Measurements from ENCODE around the gene PTPN3. TPM values are rescaled to one million over a fixed set of nuclear protein-coding genes. Genes with fewer than 3 reads are reported as not detected.

The PTPN3 gene
- polyA plus RNA-seq, 1 donor (not counting 4 experiments of a cell fraction or from before 2014, with no cell fraction given) = 19.9 TPM

DNA sequence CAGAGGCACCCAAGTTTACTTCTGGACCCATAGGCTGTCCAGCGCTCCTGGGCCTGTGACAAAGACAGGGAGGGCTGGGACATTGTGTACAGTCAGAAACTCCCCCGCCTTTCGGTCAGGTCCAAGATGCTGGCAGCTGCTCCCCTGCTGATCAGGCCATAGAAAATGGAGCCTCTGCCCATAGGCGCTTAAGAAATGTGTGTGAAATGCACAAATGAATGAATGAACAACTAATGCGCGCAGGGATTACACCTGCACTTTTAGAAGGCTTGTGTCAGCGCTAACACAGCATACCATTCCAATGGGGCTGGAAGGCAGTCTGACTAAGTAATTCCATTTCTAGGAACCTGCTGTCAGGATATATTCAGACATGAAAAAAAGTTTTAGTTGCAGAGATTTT is 16.3 kb downstream of the PTPN3 start:
- dilution Hi-C loops (cut with MboI; ENCODE audit: extremely low pct_ligation_motif_present, low sequenced_read_pairs) = no loop called here
- peaks cover 90% of the 10 kb centered on the region for H3K79me2 ChIP-seq (ENCODE audit: control insufficient read depth, insufficient read depth, low read length)

DNA sequence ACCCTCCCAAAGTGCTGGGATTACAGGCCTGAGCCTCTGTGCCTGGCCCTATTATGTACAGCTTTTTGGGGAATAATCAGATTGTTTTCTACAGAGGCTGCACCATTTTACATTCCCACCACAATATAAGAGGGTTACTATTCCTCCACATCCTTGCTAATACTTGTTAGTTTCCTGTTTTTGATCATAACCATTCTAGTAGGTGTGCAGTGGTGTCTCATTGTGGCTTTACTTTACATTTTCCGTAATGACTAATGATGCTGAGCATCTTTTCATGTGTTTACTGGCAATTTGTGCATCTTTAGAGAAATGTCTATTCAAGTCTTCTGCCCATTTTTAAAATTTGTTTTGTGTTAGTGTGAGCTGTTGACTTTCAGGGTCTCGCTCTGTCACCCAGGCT is 18.3 kb downstream of the PTPN3 start:
- dilution Hi-C loops (cut with MboI; ENCODE audit: extremely low pct_ligation_motif_present, low sequenced_read_pairs) = no loop called here
- no peak overlapping the region for H3K9ac ChIP-seq (ENCODE audit: control insufficient read depth, extremely low read depth, insufficient read depth, low read length)
- no peaks in the 10 kb centered on the region for H3K9me3 ChIP-seq (ENCODE audit: control insufficient read depth, low read depth, low read length)
- DNase-seq (ENCODE audit: low read depth, low spot score) (no peak), FAIRE-seq (no peak)
- no peak overlapping the region for H3K4me3 ChIP-seq (ENCODE audit: control insufficient read depth in 2 of 3, extremely low read depth in 1 of 3, insufficient read depth in 2 of 3, low read depth in 1 of 3, low read length in 3 of 3)
- H3K79me2 ChIP-seq (ENCODE audit: control insufficient read depth, insufficient read depth, low read length) = peaks cover 88% of the 10 kb centered on the region
- no peak overlapping the region for H3K27ac ChIP-seq (ENCODE audit: control insufficient read depth, insufficient read depth, low read length)
- H3K27me3 ChIP-seq (ENCODE audit: control insufficient read depth, extremely low read depth, insufficient read depth, low read length) = no peaks in the 10 kb centered on the region
- H3K36me3 ChIP-seq (ENCODE audit: control insufficient read depth in 2 of 2, extremely low read depth in 1 of 2, insufficient read depth in 2 of 2, low read length in 2 of 2) = peaks cover 0 to 27% of the 10 kb centered on the region in 2 experiments
- peaks cover 35% of the 10 kb centered on the region for H3K4me1 ChIP-seq (ENCODE audit: control insufficient read depth, extremely low read depth, insufficient read depth, low read length)
- peaks cover 4% of the 10 kb centered on the region for H3K9me1 ChIP-seq (ENCODE audit: control insufficient read depth, extremely low read depth, insufficient read depth, low read length)
- no peak overlapping the region for H2AFZ ChIP-seq (ENCODE audit: control insufficient read depth, low read length)
- no peak overlapping the region for H3K4me2 ChIP-seq (ENCODE audit: control insufficient read depth, extremely low read depth, insufficient read depth, low read depth, low read length)
- no peak for TF ChIP-seq EZH2 (IDR thresholded peaks at IDR 0.05; ENCODE audit: low read length)
- TF ChIP-seq, protein P1, sequence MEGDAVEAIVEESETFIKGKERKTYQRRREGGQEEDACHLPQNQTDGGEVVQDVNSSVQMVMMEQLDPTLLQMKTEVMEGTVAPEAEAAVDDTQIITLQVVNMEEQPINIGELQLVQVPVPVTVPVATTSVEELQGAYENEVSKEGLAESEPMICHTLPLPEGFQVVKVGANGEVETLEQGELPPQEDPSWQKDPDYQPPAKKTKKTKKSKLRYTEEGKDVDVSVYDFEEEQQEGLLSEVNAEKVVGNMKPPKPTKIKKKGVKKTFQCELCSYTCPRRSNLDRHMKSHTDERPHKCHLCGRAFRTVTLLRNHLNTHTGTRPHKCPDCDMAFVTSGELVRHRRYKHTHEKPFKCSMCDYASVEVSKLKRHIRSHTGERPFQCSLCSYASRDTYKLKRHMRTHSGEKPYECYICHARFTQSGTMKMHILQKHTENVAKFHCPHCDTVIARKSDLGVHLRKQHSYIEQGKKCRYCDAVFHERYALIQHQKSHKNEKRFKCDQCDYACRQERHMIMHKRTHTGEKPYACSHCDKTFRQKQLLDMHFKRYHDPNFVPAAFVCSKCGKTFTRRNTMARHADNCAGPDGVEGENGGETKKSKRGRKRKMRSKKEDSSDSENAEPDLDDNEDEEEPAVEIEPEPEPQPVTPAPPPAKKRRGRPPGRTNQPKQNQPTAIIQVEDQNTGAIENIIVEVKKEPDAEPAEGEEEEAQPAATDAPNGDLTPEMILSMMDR (optimal IDR thresholded peaks at IDR 0.05 in 1 of 3, IDR thresholded peaks at IDR 0.05 in 1 of 3, conservative IDR thresholded peaks at IDR 0.05 in 1 of 3; ENCODE audit: extremely low read depth in 1 of 3, insufficient read depth in 2 of 3, low read length in 3 of 3) = no peak
- peaks cover 11% of the 10 kb centered on the region for H4K20me1 ChIP-seq (ENCODE audit: control insufficient read depth, extremely low read depth, insufficient read depth, low read length)

More for the DNA sequence above, 16.3 kb downstream of the PTPN3 start:
- Histone ChIP-seq H3K9me3 (ENCODE audit: control insufficient read depth, low read depth, low read length) (no peaks in the 10 kb centered on the region), H3K36me3 (ENCODE audit: control insufficient read depth in 2 of 2, extremely low read depth in 1 of 2, insufficient read depth in 2 of 2, low read length in 2 of 2) (peaks cover 3 to 25% of the 10 kb centered on the region in 2 experiments), H3K9ac (ENCODE audit: control insufficient read depth, extremely low read depth, insufficient read depth, low read length) (no peak overlapping the region), H3K27me3 (ENCODE audit: control insufficient read depth, extremely low read depth, insufficient read depth, low read length) (no peaks in the 10 kb centered on the region), H3K4me1 (ENCODE audit: control insufficient read depth, extremely low read depth, insufficient read depth, low read length) (peaks cover 24% of the 10 kb centered on the region), H3K27ac (ENCODE audit: control insufficient read depth, insufficient read depth, low read length) (no peak overlapping the region), H3K4me3 (ENCODE audit: control insufficient read depth in 2 of 3, extremely low read depth in 1 of 3, insufficient read depth in 2 of 3, low read depth in 1 of 3, low read length in 3 of 3) (no peak overlapping the region), H2AFZ (ENCODE audit: control insufficient read depth, low read length) (no peak overlapping the region), H3K4me2 (ENCODE audit: control insufficient read depth, extremely low read depth, insufficient read depth, low read depth, low read length) (no peak overlapping the region), H3K9me1 (ENCODE audit: control insufficient read depth, extremely low read depth, insufficient read depth, low read length) (peaks cover 4% of the 10 kb centered on the region), H4K20me1 (ENCODE audit: control insufficient read depth, extremely low read depth, insufficient read depth, low read length) (peaks cover 11% of the 10 kb centered on the region)
- no peak for FAIRE-seq
- DNase-seq (ENCODE audit: low read depth, low spot score) = no peak
- TF ChIP-seq EZH2 (IDR thresholded peaks at IDR 0.05; ENCODE audit: low read length) = no peak
- TF ChIP-seq, protein P1 (optimal IDR thresholded peaks at IDR 0.05 in 1 of 3, IDR thresholded peaks at IDR 0.05 in 1 of 3, conservative IDR thresholded peaks at IDR 0.05 in 1 of 3; ENCODE audit: extremely low read depth in 1 of 3, insufficient read depth in 2 of 3, low read length in 3 of 3) = no peak
